NCI-H345 treated with DMSO at 0.1 percent for 48 hours (cell line): Measurements from ENCODE around the gene FOXJ1.

Experiments used
- DNase-seq: peaks from one replicate; lab custom pipeline; 2025; ENCODE audit not compliant: unreplicated experiment; lab: John Stamatoyannopoulos, UW

The FOXJ1 gene

GRCh38 chr17:76092526-76093413, 48.3 kb downstream of the FOXJ1 start:
- no peak for DNase-seq

GRCh38 chr17:76091526-76092286, 49.3 kb downstream of the FOXJ1 start:
- DNase-seq = no peak

GRCh38 chr17:76090517-76091129, 50.4 kb downstream of the FOXJ1 start:
- DNase-seq = no peak

- no peak for DNase-seq
These were observed 51.1 kb downstream of the FOXJ1 start for GRCh38 chr17:76089680-76090516.

GRCh38 chr17:76088868-76089576, 52.0 kb downstream of the FOXJ1 start:
- DNase-seq = no peak

- DNase-seq = no peak
These were observed 52.8 kb downstream of the FOXJ1 start for GRCh38 chr17:76088041-76088867.

GRCh38 chr17:76087531-76087930, 53.5 kb downstream of the FOXJ1 start:
- no peak for DNase-seq

GRCh38 chr17:76086384-76086783, 54.7 kb downstream of the FOXJ1 start:
- DNase-seq = no peak
